HL-60 (cell line): ENCODE results near the gene UTF1.

Source experiments
- POLR2AphosphoS5 ChIP-seq: IDR thresholded peaks from 2 replicates; pipeline ENCODE4 v1.6.1; 2012; ENCODE audit warnings: low read depth
- TF ChIP-seq, protein P1 (sequence below): IDR thresholded peaks from one replicate; pipeline ENCODE4 v1.5.1; 2011; ENCODE audit warnings: low read length, control low read depth, inconsistent platforms; ENCODE audit not compliant: insufficient read depth

DNA sequence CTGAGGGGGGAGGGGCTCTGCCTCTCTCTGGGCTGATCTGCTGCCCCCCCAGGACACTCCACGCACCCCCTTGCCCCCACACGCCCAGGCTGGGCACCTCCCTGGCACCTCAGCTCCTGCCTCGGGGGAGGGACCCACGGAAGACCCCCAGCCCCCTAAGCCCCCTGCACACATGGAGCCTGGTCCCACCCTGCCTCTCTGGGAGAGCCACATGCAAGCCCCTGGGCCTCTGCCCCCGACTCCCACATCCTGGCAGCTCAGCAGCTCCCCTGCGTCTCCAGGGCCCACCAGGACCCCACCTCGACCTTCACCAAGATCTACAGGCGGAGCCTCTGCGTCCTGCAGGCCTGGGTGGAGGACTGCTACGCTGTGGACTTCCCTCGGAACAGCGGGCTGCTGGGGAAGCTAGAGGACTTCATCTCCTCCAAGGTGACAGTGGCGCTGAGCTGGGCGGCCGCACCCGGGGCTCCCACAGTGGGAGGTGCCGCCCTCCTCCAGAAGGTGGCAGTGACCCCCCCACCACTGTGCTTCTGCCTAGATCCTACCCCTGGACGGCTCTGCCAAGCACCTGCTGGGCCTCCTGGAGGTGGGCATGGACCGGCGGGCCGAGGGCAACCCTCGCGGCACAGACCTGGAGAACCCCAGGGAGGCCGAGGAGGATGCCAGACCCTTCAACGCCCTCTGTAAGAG is 18.7 kb upstream of the UTF1 start:
- TF ChIP-seq POLR2AphosphoS5: no peak
- TF ChIP-seq, protein P1, sequence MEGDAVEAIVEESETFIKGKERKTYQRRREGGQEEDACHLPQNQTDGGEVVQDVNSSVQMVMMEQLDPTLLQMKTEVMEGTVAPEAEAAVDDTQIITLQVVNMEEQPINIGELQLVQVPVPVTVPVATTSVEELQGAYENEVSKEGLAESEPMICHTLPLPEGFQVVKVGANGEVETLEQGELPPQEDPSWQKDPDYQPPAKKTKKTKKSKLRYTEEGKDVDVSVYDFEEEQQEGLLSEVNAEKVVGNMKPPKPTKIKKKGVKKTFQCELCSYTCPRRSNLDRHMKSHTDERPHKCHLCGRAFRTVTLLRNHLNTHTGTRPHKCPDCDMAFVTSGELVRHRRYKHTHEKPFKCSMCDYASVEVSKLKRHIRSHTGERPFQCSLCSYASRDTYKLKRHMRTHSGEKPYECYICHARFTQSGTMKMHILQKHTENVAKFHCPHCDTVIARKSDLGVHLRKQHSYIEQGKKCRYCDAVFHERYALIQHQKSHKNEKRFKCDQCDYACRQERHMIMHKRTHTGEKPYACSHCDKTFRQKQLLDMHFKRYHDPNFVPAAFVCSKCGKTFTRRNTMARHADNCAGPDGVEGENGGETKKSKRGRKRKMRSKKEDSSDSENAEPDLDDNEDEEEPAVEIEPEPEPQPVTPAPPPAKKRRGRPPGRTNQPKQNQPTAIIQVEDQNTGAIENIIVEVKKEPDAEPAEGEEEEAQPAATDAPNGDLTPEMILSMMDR: no peak
